HepG2 (cell line): ENCODE results near the gene DUS3L. TPM values are rescaled to one million over a fixed set of nuclear protein-coding genes. Genes with fewer than 3 reads are reported as not detected.
A peak's percentile ranks its signal among the peaks of the same experiment; 100 is the strongest.
"Not testable (repeated sequence)": the region's sequence is repeated elsewhere in the genome, so short reads cannot be mapped to it uniquely, and the experiment has no call there.

Experiments used
- ATAC-seq: fragments of 200-7000 bp; cut with Tn5 transposase; 3 replicates; pipeline ENCODE4 v1.9.1; 2020; ENCODE audit warnings: mild to moderate bottlenecking, moderate library complexity
- BruUV-seq: library from RNA; stranded (reverse); fragments of 400-500 nt; replicated peaks from 2 replicates; lab custom pipeline; 2021; lab: Mats Ljungman, UMichigan
- CTCF ChIA-PET: fragments of 300-600 bp; formaldehyde crosslinking; extraction: SDS; loops from one replicate; lab custom pipeline; 2021; ENCODE audit warnings: low total read pairs, inconsistent platforms, low intra/inter-chr PET ratio; lab: Yijun Ruan, JAX
- POLR2A ChIA-PET: fragments of 350-600 bp; sonication (Branson Sonifier 250); formaldehyde crosslinking; loops from one replicate; lab custom pipeline; 2020; ENCODE audit warnings: antibody characterized with exemption, inconsistent platforms; lab: Yijun Ruan, JAX
- DNase-seq: peaks from one replicate; pipeline ENCODE4 v3.0.0-alpha.2; 2015; ENCODE audit warnings: low spot score
- FAIRE-seq: peaks from 3 replicates; lab custom pipeline; 2011; peaks lifted over from hg19 to GRCh38; lab: Jason Lieb, UNC
- H2AFZ ChIP-seq: one replicate; pipeline ENCODE4 v1.6.1; 2011; ENCODE audit warnings: low read length, inconsistent platforms
- H3K27ac ChIP-seq: fragments of 300-600 bp; 3 replicates; pipeline ENCODE4 v1.8.0; 2011; ENCODE audit warnings: mixed run types, mild to moderate bottlenecking, mixed read lengths, low read length, inconsistent platforms; ENCODE audit not compliant: insufficient read depth; ENCODE audit errors: extremely low read length
- H3K27me3 ChIP-seq, 2 experiments: fragments of 200-600 bp in 1 of 2; 2 replicates in 1 of 2; 3 replicates in 1 of 2; pipeline versions ENCODE4 v1.6.0 to v1.8.0; 2011; ENCODE audit warnings: low read length in 2 of 2, mild to moderate bottlenecking in 2 of 2, moderate library complexity in 2 of 2, inconsistent platforms in 1 of 2; ENCODE audit not compliant: insufficient read depth in 2 of 2, control insufficient read depth in 1 of 2
- H3K36me3 ChIP-seq, 2 experiments: fragments of 200-600 bp in 1 of 2; replicated peaks in 1 of 2; 2 replicates in 1 of 2; 3 replicates in 1 of 2; pipeline versions ENCODE4 v1.5.1 to v1.8.0; 2011; ENCODE audit warnings: low read length in 2 of 2, inconsistent platforms in 1 of 2; ENCODE audit not compliant: insufficient read depth in 2 of 2, control insufficient read depth in 1 of 2
- H3K4me1 ChIP-seq: 2 replicates; pipeline ENCODE4 v1.5.1; 2012; ENCODE audit warnings: low read length, inconsistent platforms; ENCODE audit not compliant: insufficient read depth
- H3K4me2 ChIP-seq: 2 replicates; pipeline ENCODE4 v1.6.0; 2011; ENCODE audit warnings: low read depth, low read length, inconsistent platforms
- H3K4me3 ChIP-seq, 3 experiments: fragments of 200-600 bp in 1 of 3; sonication (generic), shearing (Covaris generic) in 1 of 3; replicated peaks in 1 of 3; 2 replicates each; pipeline ENCODE4 v1.5.1; 2011 to 2016; ENCODE audit warnings: low read length in 3 of 3, inconsistent platforms in 2 of 3, low read depth in 2 of 3, mild to moderate bottlenecking in 2 of 3, control low read depth in 1 of 3, mixed read lengths in 1 of 3; ENCODE audit not compliant: insufficient read depth in 1 of 3
- H3K79me2 ChIP-seq: one replicate; pipeline ENCODE4 v1.6.1; 2011; ENCODE audit warnings: low read length, inconsistent platforms; ENCODE audit not compliant: insufficient read depth
- H3K9ac ChIP-seq: 2 replicates; pipeline ENCODE4 v1.6.0; 2011; ENCODE audit warnings: mild to moderate bottlenecking, low read depth, low read length, inconsistent platforms; ENCODE audit not compliant: insufficient read depth
- H3K9me3 ChIP-seq: 2 replicates; pipeline ENCODE4 v1.5.1; 2012; ENCODE audit warnings: mild to moderate bottlenecking, low read length
- H4K20me1 ChIP-seq: 2 replicates; pipeline ENCODE4 v1.6.0; 2011; ENCODE audit warnings: inconsistent platforms, mild to moderate bottlenecking, low read length, moderate library complexity; ENCODE audit not compliant: insufficient read depth
- ARID2 ChIP-seq: sonication (generic); formaldehyde crosslinking; IDR thresholded peaks from 2 replicates; pipeline ENCODE4 v1.8.1; 2022; ENCODE audit warnings: mild to moderate bottlenecking, missing genetic modification reagents, borderline replicate concordance
- LCORL ChIP-seq, 2 experiments: fragments of 450-650 bp in 1 of 2; sonication (generic) in 1 of 2; formaldehyde crosslinking in 1 of 2; IDR thresholded peaks; 2 replicates each; pipeline versions ENCODE4 v1.5.0 to v1.6.1; 2017 to 2020; ENCODE audit warnings: antibody characterized with exemption in 1 of 2, missing genetic modification reagents in 1 of 2
- POLR2AphosphoS2 ChIP-seq: IDR thresholded peaks from 2 replicates; pipeline ENCODE4 v1.6.1; 2011; ENCODE audit warnings: low read depth, low read length, improper control_type of control experiment
- ZNF629 ChIP-seq: sonication (generic); formaldehyde crosslinking; conservative IDR thresholded peaks from 2 replicates; pipeline ENCODE4 v1.5.0; 2020; ENCODE audit warnings: missing genetic modification reagents
- WGBS: methylation state at CpG from one replicate; pipeline ENCODE4 v1.1.6; 2017; ENCODE audit warnings: low lambda C conversion rate; 5-methylcytosine and 5-hydroxymethylcytosine counted together
- in situ Hi-C: cut with HindIII; loops from 2 replicates; pipeline ENCODE4 v1.10.0; 2017; ENCODE audit warnings: low pct_unique_long_range_greater_than_20kb; ENCODE audit not compliant: extremely low pct_ligation_motif_present
- intact Hi-C: fragments of 100-400 bp; cut with micrococcal nuclease; formaldehyde crosslinking; loops from one replicate; pipeline ENCODE4 v1.10.0; 2022; ENCODE audit not compliant: unreplicated experiment
- polyA plus RNA-seq, 8 experiments: library from polyadenylated mRNA; depleted of rRNA in 3 of 8; stranded (reverse) in 7 of 8; unstranded in 1 of 8; fragments of >200 nt; fragmentation: Illumina TruSeq in 4 of 8; extraction: Trizol in 4 of 8; gene quantifications; 2 replicates each; pipeline versions ENCODE4 v1.2.1 to v1.2.3, GENCODE V29; 2011 to 2016; ENCODE audit warnings: low read depth in 4 of 8, missing spikeins in 1 of 8, mixed read lengths in 1 of 8; ENCODE audit not compliant: insufficient read depth in 1 of 8
- total RNA-seq, 5 experiments: library from RNA; depleted of rRNA; stranded (reverse); fragments of >200 nt; fragmentation: Illumina TruSeq; extraction: Trizol; gene quantifications; 2 replicates each; pipeline ENCODE4 v1.2.3, GENCODE V29; 2016; ENCODE audit warnings: low read depth in 1 of 5

The DUS3L gene
- total and polyA plus RNA-seq, 2 of the 13 experiments (the other 11 are each of a cell fraction or from before 2014, with no cell fraction given) = 13.3 to 25.1 TPM

GRCh38 chr19:5749505-5749904, 41.5 kb downstream of the DUS3L start:
- no peak for ATAC-seq

DNA sequence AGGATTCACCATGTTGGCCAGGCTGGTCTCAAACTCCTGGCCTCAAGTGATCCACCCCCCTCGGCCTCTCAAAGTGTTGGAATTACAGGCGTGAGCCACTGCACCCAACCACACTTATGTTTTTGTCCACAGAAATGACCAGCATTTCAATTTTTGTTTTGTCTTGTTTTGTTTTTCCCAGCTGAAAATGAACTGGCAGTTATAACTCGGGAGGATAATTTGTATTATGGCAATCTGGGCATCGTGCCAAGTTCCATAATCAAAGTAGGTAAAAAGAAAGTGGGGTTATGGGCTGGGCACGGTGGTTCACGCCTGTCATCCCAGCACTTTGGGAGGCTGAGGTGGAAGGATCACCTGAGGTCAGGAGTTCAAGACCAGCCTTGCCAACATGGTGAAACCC, 42.0 kb downstream of the DUS3L start:
- H3K4me1 ChIP-seq = peaks cover 23% of the 10 kb centered on the region
- POLR2A ChIA-PET = interaction anchor here (1.3 kb wide), 1 partner anchor 28 kb away, joined by 3 read pairs; the partner anchor contains the start of gene CATSPERD
- intact Hi-C loops; TF ChIP-seq LCORL (CRISPR knock-in tag; IDR thresholded peaks at IDR 0.05): not testable (repeated sequence)
- TF ChIP-seq LCORL (IDR thresholded peaks at IDR 0.05) = peak; percentile 19; the same call in 1 of the 2 replicates
- TF ChIP-seq, all 625 proteins: peak for 1; not testable (repeated sequence) for 624
- H3K79me2 ChIP-seq, H3K4me2 ChIP-seq, H2AFZ ChIP-seq, H3K9me3 ChIP-seq, BruUV-seq, H4K20me1 ChIP-seq, H3K36me3 ChIP-seq, FAIRE-seq, H3K9ac ChIP-seq, ATAC-seq, H3K27ac ChIP-seq, CTCF ChIA-PET, DNase-seq, in situ Hi-C loops, H3K27me3 ChIP-seq, H3K4me3 ChIP-seq: not testable (repeated sequence)
- 26% methylated on average over 6 of the region's 6 CpGs for WGBS

More at GRCh38 chr19:5749505-5749904, 41.5 kb downstream of the DUS3L start:
- H3K4me1 ChIP-seq = peaks cover 23% of the 10 kb centered on the region
- in situ Hi-C loops = no loop called here
- no peaks in the 10 kb centered on the region for H3K36me3 ChIP-seq
- H3K4me2 ChIP-seq = no peak overlapping the region
- H3K9me3 ChIP-seq = no peaks in the 10 kb centered on the region
- POLR2A ChIA-PET = interaction anchor here (1.3 kb wide), 1 partner anchor 29 kb away, joined by 3 read pairs; the partner anchor contains the start of gene CATSPERD
- DNase-seq = no peak
- H3K4me3 ChIP-seq = no peak overlapping the region
- CTCF ChIA-PET = no interaction called here
- no peaks in the 10 kb centered on the region for H4K20me1 ChIP-seq
- no peak overlapping the region for H2AFZ ChIP-seq
- H3K27ac ChIP-seq = no peak overlapping the region
- H3K27me3 ChIP-seq = peaks cover 0 to 5% of the 10 kb centered on the region in 2 experiments; a peak in 1 of 5 replicates
- BruUV-seq = no TSS peak
- no peaks in the 10 kb centered on the region for H3K79me2 ChIP-seq
- FAIRE-seq = no peak
- no peak overlapping the region for H3K9ac ChIP-seq
- intact Hi-C loops = no loop called here
- WGBS = 43% methylated on average over 5 of the region's 5 CpGs
- TF ChIP-seq ZNF629 (CRISPR knock-in tag) = peak; percentile 65
- TF ChIP-seq POLR2AphosphoS2 = no peak
- TF ChIP-seq ARID2 (CRISPR knock-in tag) = no peak

DNA sequence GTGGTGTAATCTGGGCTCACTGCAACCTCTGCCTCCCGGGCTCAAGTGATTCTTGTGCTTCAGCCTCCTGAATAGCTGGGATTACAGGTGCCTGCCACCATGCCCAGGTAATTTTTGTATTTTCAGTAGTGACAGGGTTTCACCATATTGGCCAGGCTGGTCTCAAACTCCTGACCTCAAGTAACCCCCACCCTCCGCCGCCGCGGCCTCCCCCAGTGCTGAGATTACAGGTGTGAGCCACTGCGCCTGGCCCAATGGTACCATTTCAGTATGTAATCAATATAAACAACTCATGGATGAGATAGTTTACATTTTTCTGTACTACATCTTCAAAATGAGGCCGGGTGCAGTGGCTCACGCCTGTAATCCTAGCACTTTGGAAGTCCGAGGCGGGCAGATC, 46.0 kb downstream of the DUS3L start:
- H2AFZ ChIP-seq, POLR2A ChIA-PET, H3K4me2 ChIP-seq, CTCF ChIA-PET, H3K27me3 ChIP-seq, FAIRE-seq, H3K27ac ChIP-seq, H3K9me3 ChIP-seq, ATAC-seq, H3K4me3 ChIP-seq, DNase-seq, in situ Hi-C loops, intact Hi-C loops, BruUV-seq, H4K20me1 ChIP-seq, H3K9ac ChIP-seq, H3K36me3 ChIP-seq, H3K79me2 ChIP-seq: not testable (repeated sequence)
- WGBS = 38% methylated on average over 10 of the region's 10 CpGs
- H3K4me1 ChIP-seq = peaks cover 15% of the 10 kb centered on the region; the same call in 1 of the 2 replicates
